CD14-positive monocyte (primary cell): Measurements from ENCODE around the gene ACTA2. TPM values are rescaled to one million over a fixed set of nuclear protein-coding genes. Genes with fewer than 3 reads are reported as not detected.

Source experiments
- DNase-seq, 3 donors: peaks; one replicate each; pipeline ENCODE4 v3.0.0-alpha.2; 2011 to 2022
- H2AFZ ChIP-seq: 2 replicates; pipeline ENCODE4 v1.6.0; 2012; ENCODE audit warnings: mild to moderate bottlenecking, low read depth, low read length, inconsistent platforms; ENCODE audit not compliant: insufficient read depth, poor library complexity, severe bottlenecking
- H3K27ac ChIP-seq, 2 donors: 1 replicate in 1 of 2; 2 replicates in 1 of 2; pipeline ENCODE4 v1.5.1; 2012 to 2013; ENCODE audit warnings: low read length in 2 of 2, control low read depth in 1 of 2, inconsistent platforms in 1 of 2, low read depth in 1 of 2, mild to moderate bottlenecking in 1 of 2
- H3K27me3 ChIP-seq, 2 donors: one replicate each; pipeline versions ENCODE4 v1.6.0 to v1.6.1; 2011 to 2013; ENCODE audit warnings: low read length in 2 of 2; ENCODE audit not compliant: control insufficient read depth in 2 of 2, insufficient read depth in 2 of 2
- H3K36me3 ChIP-seq, 2 donors: replicated peaks in 1 of 2; 1 replicate in 1 of 2; 2 replicates in 1 of 2; pipeline versions ENCODE4 v1.5.1 to v1.6.1; 2012 to 2013; ENCODE audit warnings: low read length in 2 of 2, control low read depth in 1 of 2, inconsistent platforms in 1 of 2, mild to moderate bottlenecking in 1 of 2; ENCODE audit not compliant: insufficient read depth in 2 of 2, control insufficient read depth in 1 of 2
- H3K4me1 ChIP-seq, 2 donors: 1 replicate in 1 of 2; 2 replicates in 1 of 2; pipeline versions ENCODE4 v1.5.1 to v1.6.1; 2012 to 2013; ENCODE audit warnings: low read length in 2 of 2, control low read depth in 1 of 2, inconsistent platforms in 1 of 2, mild to moderate bottlenecking in 1 of 2, moderate library complexity in 1 of 2; ENCODE audit not compliant: insufficient read depth in 2 of 2, control insufficient read depth in 1 of 2
- H3K4me2 ChIP-seq: replicated peaks from 2 replicates; pipeline ENCODE3; 2012; ENCODE audit warnings: low read length, moderate library complexity, mild to moderate bottlenecking; ENCODE audit not compliant: poor library complexity, severe bottlenecking; ENCODE audit errors: extremely low read depth
- H3K4me3 ChIP-seq, 3 experiments: fragments of 200-600 bp in 1 of 3; sonication (generic) in 1 of 3; replicated peaks in 1 of 3; 1 replicate in 2 of 3; 2 replicates in 1 of 3; pipeline ENCODE4 v1.5.1; 2011 to 2013; ENCODE audit warnings: low read length in 3 of 3, mild to moderate bottlenecking in 3 of 3, control low read depth in 2 of 3, low read depth in 2 of 3, inconsistent platforms in 1 of 3, moderate library complexity in 1 of 3
- H3K79me2 ChIP-seq: 2 replicates; pipeline ENCODE4 v1.6.0; 2012; ENCODE audit warnings: mild to moderate bottlenecking, control low read depth, inconsistent platforms, low read length, moderate library complexity; ENCODE audit not compliant: insufficient read depth
- H3K9ac ChIP-seq: 2 replicates; pipeline ENCODE4 v1.6.0; 2017; ENCODE audit warnings: low read length, mild to moderate bottlenecking; ENCODE audit not compliant: insufficient read depth, poor library complexity, severe bottlenecking
- H3K9me3 ChIP-seq, 2 donors: replicated peaks in 1 of 2; 1 replicate in 1 of 2; 2 replicates in 1 of 2; pipeline versions ENCODE4 v1.5.1 to v1.6.1; 2012 to 2013; ENCODE audit warnings: low read length in 2 of 2, control low read depth in 1 of 2; ENCODE audit not compliant: control insufficient read depth in 1 of 2, insufficient read depth in 1 of 2
- H4K20me1 ChIP-seq: 2 replicates; pipeline ENCODE4 v1.6.0; 2012; ENCODE audit warnings: mild to moderate bottlenecking, low read length, control low read depth, moderate library complexity; ENCODE audit not compliant: insufficient read depth
- H3K27ac Mint-ChIP-seq, 7 donors: one replicate each; pipeline ENCODE4 v1.8.0; 2020; ENCODE audit warnings: mild to moderate bottlenecking in 7 of 7, mixed read lengths in 7 of 7, moderate library complexity in 6 of 7, inconsistent platforms in 2 of 7
- H3K27me3 Mint-ChIP-seq, 3 donors: one replicate each; pipeline ENCODE4 v1.8.0; 2021 to 2022; ENCODE audit warnings: low read depth in 3 of 3, mild to moderate bottlenecking in 3 of 3, mixed read lengths in 3 of 3, moderate library complexity in 3 of 3, inconsistent platforms in 1 of 3
- H3K36me3 Mint-ChIP-seq, 2 donors: one replicate each; pipeline ENCODE4 v1.8.0; 2020; ENCODE audit warnings: mixed read lengths in 2 of 2, inconsistent platforms in 1 of 2, mild to moderate bottlenecking in 1 of 2
- H3K4me1 Mint-ChIP-seq: one replicate; pipeline ENCODE4 v1.8.0; 2020; ENCODE audit warnings: mild to moderate bottlenecking, mixed read lengths
- H3K4me3 Mint-ChIP-seq, 2 donors: one replicate each; pipeline ENCODE4 v1.8.0; 2020; ENCODE audit warnings: mild to moderate bottlenecking in 2 of 2, mixed read lengths in 2 of 2, moderate library complexity in 1 of 2
- H3K9me3 Mint-ChIP-seq, 7 donors: one replicate each; pipeline ENCODE4 v1.8.0; 2020 to 2022; ENCODE audit warnings: mixed read lengths in 7 of 7, mild to moderate bottlenecking in 6 of 7, moderate library complexity in 6 of 7, inconsistent platforms in 2 of 7
- CTCF ChIP-seq: fragments of 200-600 bp; IDR thresholded peaks from one replicate; pipeline ENCODE4 v1.8.0; 2022; ENCODE audit warnings: antibody characterized with exemption, mild to moderate bottlenecking
- WGBS: methylation state at CpG from one replicate; pipeline ENCODE4 v1.1.5; 2013; ENCODE audit warnings: missing lambda C conversion rate; ENCODE audit not compliant: insufficient coverage; 5-methylcytosine and 5-hydroxymethylcytosine counted together
- intact Hi-C, 2 donors: fragments of 100-400 bp; cut with micrococcal nuclease; formaldehyde crosslinking; loops; one replicate each; pipeline versions ENCODE4 v1.15.0 to v1.15.1; 2023
- polyA plus RNA-seq, 3 donors: library from polyadenylated mRNA; depleted of rRNA in 1 of 3; unstranded in 2 of 3; stranded (reverse) in 1 of 3; fragments of 300-500 nt in 2 of 3; fragments of >200 nt in 1 of 3; fragmentation: Illumina TruSeq in 2 of 3; gene quantifications; 1 replicate in 2 of 3; 2 replicates in 1 of 3; pipeline ENCODE4 v1.2.3, GENCODE V29; 2012 to 2021

Gene ACTA2
- polyA plus RNA-seq, 3 donors: 4.4 to 12.3 (median 6.8) TPM

- no peak for TF ChIP-seq CTCF
- peaks cover 4 to 11% of the 10 kb centered on the region in 2 donors for H3K36me3 Mint-ChIP-seq
- peaks cover 43% of the 10 kb centered on the region for H3K4me1 Mint-ChIP-seq
- Histone ChIP-seq H3K36me3 (no peaks in the 10 kb centered on the region), H3K4me3 (no peak overlapping the region), H4K20me1 (no peaks in the 10 kb centered on the region), H3K4me1 (peaks cover 25 to 28% of the 10 kb centered on the region in 2 donors), H3K9ac (no peak overlapping the region), H2AFZ (no peak overlapping the region), H3K9me3 (no peaks in the 10 kb centered on the region), H3K79me2 (no peaks in the 10 kb centered on the region), H3K4me2 (no peak overlapping the region), H3K27me3 (no peaks in the 10 kb centered on the region), H3K27ac (no peak overlapping the region)
- H3K4me3 Mint-ChIP-seq: no peak overlapping the region
- intact Hi-C loops: no loop called here
- WGBS: 100% methylated on average over 1 of the region's 6 CpGs
- no peaks in the 10 kb centered on the region for H3K9me3 Mint-ChIP-seq
- H3K27ac Mint-ChIP-seq: no peak overlapping the region
- DNase-seq: no peak
- no peaks in the 10 kb centered on the region for H3K27me3 Mint-ChIP-seq
Observed at GRCh38 chr10:88946965-88947590, 5.5 kb downstream of the ACTA2 start.

GRCh38 chr10:88946200-88946599, 6.4 kb downstream of the ACTA2 start:
- H3K4me1 Mint-ChIP-seq: peaks cover 39% of the 10 kb centered on the region
- peaks cover 4 to 18% of the 10 kb centered on the region in 2 donors for H3K36me3 Mint-ChIP-seq
- TF ChIP-seq CTCF: no peak
- no peak overlapping the region for H3K4me3 ChIP-seq
- intact Hi-C loops: no loop called here
- no peak overlapping the region for H3K4me2 ChIP-seq
- no peaks in the 10 kb centered on the region for H3K36me3 ChIP-seq
- DNase-seq: no peak
- H4K20me1 ChIP-seq: no peaks in the 10 kb centered on the region
- H3K4me1 ChIP-seq: peaks cover 25 to 28% of the 10 kb centered on the region in 2 donors
- no peak overlapping the region for H3K27ac ChIP-seq
- no peak overlapping the region for H3K27ac Mint-ChIP-seq
- no peak overlapping the region for H2AFZ ChIP-seq
- no CpG with 5 or more reads among the region's 1 CpG for WGBS
- peaks cover 0 to 2% (median 0%) of the 10 kb centered on the region in 3 donors for H3K27me3 Mint-ChIP-seq
- no peaks in the 10 kb centered on the region for H3K79me2 ChIP-seq
- peaks cover 0 to under 1% (median 0%) of the 10 kb centered on the region in 7 donors for H3K9me3 Mint-ChIP-seq
- no peak overlapping the region for H3K9ac ChIP-seq
- H3K27me3 ChIP-seq: no peaks in the 10 kb centered on the region
- H3K4me3 Mint-ChIP-seq: no peak overlapping the region
- no peaks in the 10 kb centered on the region for H3K9me3 ChIP-seq
